Left ventricle myocardium inferior (tissue), 1 donor: ENCODE results near the gene SHISA5. TPM values are rescaled to one million over a fixed set of nuclear protein-coding genes. Genes with fewer than 3 reads are reported as not detected.

Experiments used
- DNase-seq: peaks from one replicate; pipeline ENCODE4 v3.0.0-alpha.2; 2020
- H3K27ac ChIP-seq: fragments of 200-600 bp; replicated peaks from 2 replicates; pipeline ENCODE4 v1.8.0; 2021
- H3K27me3 ChIP-seq: fragments of 200-600 bp; 2 replicates; pipeline ENCODE4 v1.8.0; 2021; ENCODE audit warnings: low read depth
- H3K36me3 ChIP-seq: fragments of 200-600 bp; 2 replicates; pipeline ENCODE4 v1.8.0; 2021
- H3K4me1 ChIP-seq: fragments of 200-600 bp; 2 replicates; pipeline ENCODE4 v1.8.0; 2021
- H3K4me3 ChIP-seq: fragments of 200-600 bp; 2 replicates; pipeline ENCODE4 v1.8.0; 2021; ENCODE audit warnings: mild to moderate bottlenecking, moderate library complexity
- H3K9me3 ChIP-seq: fragments of 200-600 bp; replicated peaks from 2 replicates; pipeline ENCODE4 v1.8.0; 2021
- CTCF ChIP-seq: fragments of 200-600 bp; IDR thresholded peaks from 2 replicates; pipeline ENCODE4 v1.8.0; 2021; ENCODE audit warnings: antibody characterized with exemption, mild to moderate bottlenecking, borderline replicate concordance
- intact Hi-C: fragments of 100-400 bp; cut with micrococcal nuclease; formaldehyde crosslinking; loops from one replicate; pipeline ENCODE4 v1.11.0; 2022
- total RNA-seq: library from RNA; stranded (reverse); fragmentation: NEBNext Ultra II Directional; extraction: Animal tissue kit (Norgen Biotek cat#: 25700); gene quantifications from one replicate; pipeline ENCODE4 v1.2.1, GENCODE V29; 2021
- donor health status: DM: no; HTN: yes; CAD: no; lungs with severe emphysema.

Gene SHISA5
- total RNA-seq, 1 donor from 2014 or later = 47.3 TPM

- Histone ChIP-seq H3K36me3 (peaks cover 15% of the 10 kb centered on the region), H3K4me3 (no peak overlapping the region), H3K27me3 (no peaks in the 10 kb centered on the region), H3K4me1 (peaks cover 34% of the 10 kb centered on the region), H3K27ac (peak overlapping the region; percentile 57), H3K9me3 (no peaks in the 10 kb centered on the region)
- intact Hi-C loops = loop anchor here (5.0 to 10.0 kb wide), 2 partner anchors 33 to 160 kb away; no protein-coding TSS in a partner anchor
- TF ChIP-seq CTCF = no peak
- DNase-seq = no peak
Observed at GRCh38 chr3:48435223-48435595, 68.8 kb downstream of the SHISA5 start.

GRCh38 chr3:48434591-48435222, 69.3 kb downstream of the SHISA5 start:
- peaks cover 37% of the 10 kb centered on the region for H3K4me1 ChIP-seq
- DNase-seq = no peak

GRCh38 chr3:48433472-48434118, 70.4 kb downstream of the SHISA5 start:
- no peak for TF ChIP-seq CTCF
- no peaks in the 10 kb centered on the region for H3K27me3 ChIP-seq
- peaks cover 15% of the 10 kb centered on the region for H3K36me3 ChIP-seq
- intact Hi-C loops = loop anchor here (10.0 kb wide), 1 partner anchor 159 kb away; no protein-coding TSS in a partner anchor
- no peaks in the 10 kb centered on the region for H3K9me3 ChIP-seq
- peak overlapping the region; percentile 57 for H3K27ac ChIP-seq
- H3K4me3 ChIP-seq = peak overlapping the region; percentile 11
- no peak for DNase-seq
- peaks cover 38% of the 10 kb centered on the region for H3K4me1 ChIP-seq

More at GRCh38 chr3:48434591-48435222, 69.3 kb downstream of the SHISA5 start:
- Histone ChIP-seq H3K27me3 (no peaks in the 10 kb centered on the region), H3K27ac (peak overlapping the region; percentile 57), H3K36me3 (peaks cover 15% of the 10 kb centered on the region), H3K4me3 (no peak overlapping the region), H3K9me3 (no peaks in the 10 kb centered on the region)
- no peak for TF ChIP-seq CTCF
- intact Hi-C loops = loop anchor here (5.0 to 10.0 kb wide), 2 partner anchors 32 to 160 kb away; no protein-coding TSS in a partner anchor

- peak overlapping the region; percentile 57 for H3K27ac ChIP-seq
- peak; percentile 5 for TF ChIP-seq CTCF
- H3K4me3 ChIP-seq = no peak overlapping the region
- H3K27me3 ChIP-seq = no peaks in the 10 kb centered on the region
- intact Hi-C loops = loop anchor here (10.0 kb wide), 1 partner anchor 158 kb away; no protein-coding TSS in a partner anchor
- no peak for DNase-seq
- peaks cover 47% of the 10 kb centered on the region for H3K4me1 ChIP-seq
- H3K36me3 ChIP-seq = peaks cover 15% of the 10 kb centered on the region
- H3K9me3 ChIP-seq = no peaks in the 10 kb centered on the region
Observed at GRCh38 chr3:48432411-48433371, 71.3 kb downstream of the SHISA5 start.
